NCI-H82 treated with DMSO at 0.1 percent for 48 hours (cell line): Measurements from ENCODE around the gene MACROD1.
"Not testable (repeated sequence)": the region's sequence is repeated elsewhere in the genome, so short reads cannot be mapped to it uniquely, and the experiment has no call there.

ENCODE experiments used
- DNase-seq: peaks from one replicate; lab custom pipeline; 2025; ENCODE audit not compliant: unreplicated experiment; lab: John Stamatoyannopoulos, UW

The MACROD1 gene

DNA sequence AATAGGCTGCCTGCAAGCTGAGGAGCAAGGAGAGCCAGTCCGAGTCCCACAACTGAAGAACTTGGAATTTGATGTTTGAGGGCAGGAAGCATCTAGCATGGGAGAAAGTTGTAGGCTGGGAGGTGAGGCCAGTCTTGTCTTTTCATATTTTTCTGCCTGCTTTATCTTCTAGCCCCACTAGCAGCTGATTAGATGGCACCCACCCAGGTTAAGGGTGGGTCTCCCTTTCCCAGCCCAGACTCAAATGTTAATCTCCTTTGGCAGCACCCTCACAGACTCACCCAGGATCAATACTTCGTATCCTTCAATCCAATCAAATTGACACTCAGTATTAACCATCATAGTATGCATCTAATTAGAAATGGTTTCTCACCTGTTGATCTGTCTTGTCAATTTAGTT is 196.5 kb downstream of the MACROD1 start:
- DNase-seq, result no peak

DNA sequence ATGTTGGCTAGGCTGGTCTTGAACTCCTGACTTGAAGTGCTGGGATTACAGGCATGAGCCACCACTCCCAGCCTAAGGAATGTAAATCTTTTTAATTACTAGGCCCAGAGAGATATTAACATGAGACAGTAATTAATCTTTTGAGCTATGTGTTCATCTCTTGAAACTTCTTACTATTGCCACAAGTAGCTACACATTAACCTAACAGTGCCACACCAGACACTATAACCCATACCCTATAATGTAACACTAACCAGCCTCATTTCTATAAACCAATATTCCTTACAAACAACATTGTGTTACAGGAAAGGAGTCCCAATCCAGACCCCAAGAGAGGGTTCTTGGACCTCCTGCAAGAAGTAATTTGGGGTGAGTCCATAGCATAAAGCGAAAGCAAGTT is 199.5 kb downstream of the MACROD1 start:
- DNase-seq, result no peak

DNA sequence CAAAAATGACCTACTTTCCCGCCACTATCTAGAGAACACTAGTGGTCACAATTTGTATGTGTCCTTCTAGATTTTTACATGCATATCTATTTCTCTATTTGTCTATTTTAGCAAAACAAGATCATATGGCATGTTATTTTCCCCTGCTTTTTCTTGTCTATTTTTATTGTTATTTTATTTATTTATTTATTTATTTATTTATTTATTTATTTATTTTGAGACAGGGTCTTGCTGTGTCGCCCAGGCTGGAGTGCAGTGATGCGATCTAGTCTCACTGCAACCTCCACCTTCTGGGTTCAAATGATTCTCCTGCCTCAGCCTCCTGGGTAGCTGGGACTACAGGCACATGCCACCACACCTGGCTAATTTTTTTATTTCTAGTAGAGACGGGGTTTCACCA is 202.0 kb downstream of the MACROD1 start:
- not testable (repeated sequence) for DNase-seq

DNA sequence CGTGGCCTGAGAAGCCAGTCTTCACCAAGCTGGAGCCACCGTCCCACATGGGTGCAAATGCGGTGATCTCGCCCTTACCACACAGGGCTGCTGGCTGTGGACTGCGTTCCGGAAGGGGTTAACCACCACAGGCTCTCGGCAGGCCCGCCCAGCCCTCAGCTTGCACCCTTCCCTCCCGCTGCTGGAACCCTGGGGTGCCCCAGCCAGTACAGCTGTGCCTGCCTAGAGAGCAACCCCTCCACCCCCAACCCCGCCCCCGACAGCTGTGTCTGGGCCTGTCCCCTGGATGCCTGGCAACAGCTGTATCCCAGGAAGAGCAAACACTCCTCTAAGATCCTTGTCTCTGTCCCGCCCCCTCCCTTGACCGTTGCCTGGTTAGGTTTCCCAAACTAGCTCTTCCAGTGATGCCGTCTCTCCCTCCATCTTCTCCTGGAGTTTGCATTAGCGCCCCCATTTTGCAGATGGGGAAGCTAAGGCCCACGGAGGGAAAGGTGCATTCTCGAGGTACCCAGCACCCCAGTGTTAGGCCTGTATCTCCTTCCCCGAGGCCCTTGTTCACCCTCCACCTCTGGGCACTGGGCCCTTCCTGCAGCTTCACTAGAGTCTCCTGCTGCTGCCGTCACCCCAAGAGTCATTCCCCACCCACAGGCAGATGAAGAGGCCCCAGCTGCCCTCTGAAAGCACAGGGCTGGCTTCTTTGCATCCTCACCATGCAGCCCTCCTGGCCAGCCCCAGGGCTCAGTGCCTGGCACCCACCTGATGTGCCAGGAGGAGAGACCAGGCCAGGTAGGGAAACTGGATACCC is 204.1 kb downstream of the MACROD1 start:
- DNase-seq, result no peak

DNA sequence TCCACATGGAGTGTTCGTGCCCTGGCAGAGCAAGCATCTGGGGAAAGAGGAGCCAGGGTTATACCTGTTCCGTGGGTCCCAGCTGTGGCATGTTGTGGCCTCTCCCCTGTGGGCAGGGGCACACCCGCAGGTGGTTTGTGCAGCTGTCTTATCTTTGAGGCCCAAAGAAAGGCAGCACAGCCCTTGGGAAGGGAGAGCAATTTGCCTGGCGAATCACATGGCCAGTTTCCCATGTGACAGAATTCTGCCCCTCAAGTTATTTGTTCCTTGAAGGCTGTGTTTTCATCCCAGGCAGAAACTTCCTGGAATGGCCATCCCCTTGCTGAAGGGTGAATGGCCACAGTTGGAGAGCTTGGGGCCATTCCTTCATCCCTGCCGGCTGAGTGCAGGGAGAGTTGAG is 207.9 kb downstream of the MACROD1 start:
- no peak for DNase-seq

DNA sequence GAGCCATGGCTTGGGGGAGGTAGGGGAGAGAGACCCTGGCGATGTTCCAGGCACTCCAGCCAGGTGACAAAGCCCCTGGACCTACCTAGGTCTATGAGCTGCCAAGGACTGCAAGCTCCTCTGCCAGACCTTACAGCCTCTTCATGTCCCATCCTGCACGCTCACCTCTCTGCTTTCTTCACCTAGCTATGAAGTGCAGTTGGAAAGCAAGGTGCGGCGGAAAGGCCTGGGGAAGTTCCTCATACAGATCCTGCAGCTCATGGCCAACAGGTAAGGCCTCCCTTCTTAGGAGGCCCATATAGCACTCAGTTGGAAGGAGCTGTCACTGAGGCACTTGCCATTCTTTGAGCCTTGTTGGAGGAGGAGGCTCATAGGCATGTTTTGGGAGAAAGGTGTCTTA is 213.3 kb downstream of the MACROD1 start:
- DNase-seq, result no peak

DNA sequence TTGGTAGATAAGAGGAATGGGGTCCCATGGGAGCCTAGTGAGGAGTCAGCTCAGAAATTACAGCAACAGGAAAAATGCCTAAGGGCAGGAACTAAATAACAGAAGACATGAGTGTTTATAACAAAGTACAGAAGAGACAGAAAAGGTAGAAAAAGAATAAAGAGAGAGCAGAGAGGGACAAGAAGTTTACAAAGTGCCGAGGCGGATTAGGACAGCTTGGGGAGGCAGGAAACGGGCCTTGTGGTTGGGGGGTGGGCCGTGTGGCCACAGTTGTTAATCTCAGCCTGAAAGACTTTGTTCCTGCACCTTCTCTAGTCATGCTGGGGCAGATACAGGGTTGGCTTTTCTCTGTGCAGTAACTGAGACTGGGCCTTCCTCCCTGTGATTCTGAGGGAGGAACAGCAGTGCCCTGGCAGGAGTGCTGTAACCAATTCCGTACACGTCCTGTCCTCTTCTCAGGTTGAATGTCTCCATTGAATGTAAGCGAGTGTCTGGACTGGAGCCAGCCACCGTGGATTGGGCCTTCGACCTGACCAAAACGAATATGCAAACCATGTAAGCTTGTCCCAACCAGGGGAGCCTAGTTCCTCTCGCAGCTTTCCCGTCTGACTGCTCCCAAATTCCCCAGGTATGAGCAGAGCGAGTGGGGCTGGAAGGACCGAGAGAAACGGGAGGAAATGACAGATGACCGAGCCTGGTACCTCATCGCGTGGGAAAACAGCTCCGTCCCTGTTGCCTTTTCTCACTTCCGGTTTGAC is 214.0 kb downstream of the MACROD1 start:
- no peak for DNase-seq
